GM12801 (cell line): ENCODE results near the gene PIGS.

Experiments used
- CTCF ChIP-seq: IDR thresholded peaks from one replicate; pipeline ENCODE4 v1.5.1; 2011; ENCODE audit warnings: control low read depth; ENCODE audit not compliant: insufficient read length; ENCODE audit errors: extremely low read depth

The PIGS gene

GRCh38 chr17:28540231-28540630, 31.1 kb downstream of the PIGS start:
- no peak for TF ChIP-seq CTCF

GRCh38 chr17:28538296-28538895, 32.9 kb downstream of the PIGS start:
- no peak for TF ChIP-seq CTCF

- no peak for TF ChIP-seq CTCF
Observed at GRCh38 chr17:28537219-28537610, 34.1 kb downstream of the PIGS start.

- no peak for TF ChIP-seq CTCF
Observed at GRCh38 chr17:28536532-28537218, 34.6 kb downstream of the PIGS start.

GRCh38 chr17:28534740-28535375, 36.5 kb downstream of the PIGS start:
- no peak for TF ChIP-seq CTCF

GRCh38 chr17:28533091-28533807, 38.1 kb downstream of the PIGS start:
- TF ChIP-seq CTCF, result no peak
